ENCODE results near the gene FAM53C. TPM values are rescaled to one million over a fixed set of nuclear protein-coding genes. Genes with fewer than 3 reads are reported as not detected.

The FAM53C gene
- total RNA-seq, 2 experiments from 2014 or later: 81.0 to 83.8 TPM

GRCh38 chr5:138334867-138335447 lies 3.1 kb upstream of the FAM53C start:
- ChIA-PET POLR2A (interaction anchor here (1.1 kb wide), 1 partner anchor 17 kb away, joined by 3 read pairs; no protein-coding TSS in a partner anchor), CTCF (interaction anchor here (13.3 kb wide), 1 partner anchor 18 kb away, joined by 248 read pairs; the partner anchor contains the start of gene KDM3B)
- DNase-seq: peak in 1 of 14 experiments; percentile 8
- no peaks in the 10 kb centered on the region for H3K36me3 ChIP-seq (ENCODE audit: insufficient read depth, low read length)
- ATAC-seq (ENCODE audit: poor library complexity): no peak
- Mint-ChIP-seq H3K9me3 (no peaks in the 10 kb centered on the region), H3K36me3 (ENCODE audit: low read depth) (no peaks in the 10 kb centered on the region), H3K4me3 (peak overlapping the region; percentile 40), H3K27ac (peak overlapping the region; percentile 57), H3K4me1 (ENCODE audit: low read depth) (peaks cover 33% of the 10 kb centered on the region), H3K27me3 (no peaks in the 10 kb centered on the region)
- H3K27me3 ChIP-seq (ENCODE audit: control insufficient read depth in 1 of 2, insufficient read depth in 2 of 2, low read length in 2 of 2): no peaks in the 10 kb centered on the region
- H3K27ac ChIP-seq (ENCODE audit: low read depth in 1 of 2, low read length in 2 of 2): no peak overlapping the region
- TF ChIP-seq CTCF (IDR thresholded peaks at IDR 0.05): no peak
- H3K4me1 ChIP-seq (ENCODE audit: insufficient read depth, low read length): peaks cover 34% of the 10 kb centered on the region
- H3K4me3 ChIP-seq (ENCODE audit: low read length): no peak overlapping the region
- intact Hi-C loops (cut with DNase I, micrococcal nuclease): loop anchor here (5.0 to 10.0 kb wide), 6 partner anchors 123 to 1070 kb away; partner anchors contain the start of genes CDC23 (in 2 of the 2), FAM13B (in 1 of the 2), HNRNPA0 (in 1 of the 2) and HSPA9 (in 1 of the 2)
- H3K9me3 ChIP-seq (ENCODE audit: control insufficient read depth in 1 of 2, insufficient read depth in 1 of 2, low read length in 2 of 2): no peaks in the 10 kb centered on the region

- Histone ChIP-seq H3K4me3 (ENCODE audit: low read length) (peak overlapping the region; percentile 62), H3K27ac (ENCODE audit: low read depth in 1 of 2, low read length in 2 of 2) (peak overlapping the region; percentile 93 to 95), H3K36me3 (ENCODE audit: insufficient read depth, low read length) (peaks cover 10% of the 10 kb centered on the region), H3K27me3 (ENCODE audit: control insufficient read depth in 1 of 2, insufficient read depth in 2 of 2, low read length in 2 of 2) (no peaks in the 10 kb centered on the region), H3K9me3 (ENCODE audit: control insufficient read depth in 1 of 2, insufficient read depth in 1 of 2, low read length in 2 of 2) (no peaks in the 10 kb centered on the region), H3K4me1 (ENCODE audit: insufficient read depth, low read length) (peaks cover 26% of the 10 kb centered on the region)
- DNase-seq: peak in 3 of 14 experiments; percentile 83 to 87 (median 87)
- Mint-ChIP-seq H3K27me3 (no peaks in the 10 kb centered on the region), H3K27ac (peak overlapping the region; percentile 96), H3K9me3 (no peaks in the 10 kb centered on the region), H3K4me1 (ENCODE audit: low read depth) (peaks cover 47% of the 10 kb centered on the region), H3K36me3 (ENCODE audit: low read depth) (peaks cover 14% of the 10 kb centered on the region), H3K4me3 (peak overlapping the region; percentile 92)
- CTCF ChIA-PET: interaction anchor here (13.3 kb wide), 1 partner anchor 16 kb away, joined by 248 read pairs; the partner anchor contains the start of gene KDM3B
- no peak for TF ChIP-seq CTCF (IDR thresholded peaks at IDR 0.05)
- ATAC-seq (ENCODE audit: poor library complexity): peak; percentile 51
- intact Hi-C loops (cut with DNase I, micrococcal nuclease): loop anchor here (5.0 to 10.0 kb wide), 5 partner anchors 125 to 1068 kb away; partner anchors contain the start of genes CDC23 (in 1 of the 2), HNRNPA0 (in 1 of the 2), HSPA9 (in 1 of the 2) and SPATA24 (in 1 of the 2)
- POLR2A ChIA-PET: interaction anchor here (1.1 to 8.5 kb wide), 10 partner anchors 9 to 1770 kb away, joined by 3 to 293 read pairs (median 8); partner anchors contain the start of genes CDC23, EGR1, ETF1 and HNRNPA0
Observed at GRCh38 chr5:138336952-138337684, 948 bp upstream of the FAM53C start.

- ChIA-PET POLR2A (interaction anchor here (0.7 to 8.5 kb wide), 17 partner anchors 8 to 1769 kb away, joined by 3 to 293 read pairs (median 4); partner anchors contain the start of genes BRD8, CDC23, EGR1 and ETF1), CTCF (interaction anchor here (1.3 to 13.3 kb wide), 2 partner anchors 11 to 14 kb away, joined by 3 to 248 read pairs; partner anchors contain the start of gene KDM3B)
- no peaks in the 10 kb centered on the region for H3K9me3 ChIP-seq (ENCODE audit: control insufficient read depth in 1 of 2, insufficient read depth in 1 of 2, low read length in 2 of 2)
- H3K4me1 ChIP-seq (ENCODE audit: insufficient read depth, low read length): peaks cover 21% of the 10 kb centered on the region
- Mint-ChIP-seq H3K9me3 (no peaks in the 10 kb centered on the region), H3K27ac (peak overlapping the region; percentile 84), H3K36me3 (ENCODE audit: low read depth) (peaks cover 21% of the 10 kb centered on the region), H3K4me3 (peak overlapping the region; percentile 94), H3K4me1 (ENCODE audit: low read depth) (peaks cover 46% of the 10 kb centered on the region), H3K27me3 (no peaks in the 10 kb centered on the region)
- intact Hi-C loops (cut with DNase I, micrococcal nuclease): loop anchor here (1.0 to 10.0 kb wide), 7 partner anchors 14 to 1066 kb away; partner anchors contain the start of genes KDM3B (in 2 of the 2), CDC23 (in 1 of the 2), HNRNPA0 (in 1 of the 2) and HSPA9 (in 1 of the 2)
- DNase-seq (peak in 1 of 14 experiments; percentile 3), ATAC-seq (ENCODE audit: poor library complexity) (no peak)
- peaks cover 18% of the 10 kb centered on the region for H3K36me3 ChIP-seq (ENCODE audit: insufficient read depth, low read length)
- no peaks in the 10 kb centered on the region for H3K27me3 ChIP-seq (ENCODE audit: control insufficient read depth in 1 of 2, insufficient read depth in 2 of 2, low read length in 2 of 2)
- TF ChIP-seq CTCF (IDR thresholded peaks at IDR 0.05): no peak
- H3K27ac ChIP-seq (ENCODE audit: low read depth in 1 of 2, low read length in 2 of 2): peak overlapping the region in 1 of 2 donors; percentile 95
- peak overlapping the region; percentile 62 for H3K4me3 ChIP-seq (ENCODE audit: low read length)
Observed at GRCh38 chr5:138338411-138339090, 485 bp downstream of the FAM53C start.

Data from CD4-positive, alpha-beta T cell (primary cell).